ENCODE results near the gene RAB11FIP4. TPM values are rescaled to one million over a fixed set of nuclear protein-coding genes. Genes with fewer than 3 reads are reported as not detected.

RAB11FIP4 gene
- total RNA-seq, 1 experiment from 2014 or later = 48.8 TPM

DNA sequence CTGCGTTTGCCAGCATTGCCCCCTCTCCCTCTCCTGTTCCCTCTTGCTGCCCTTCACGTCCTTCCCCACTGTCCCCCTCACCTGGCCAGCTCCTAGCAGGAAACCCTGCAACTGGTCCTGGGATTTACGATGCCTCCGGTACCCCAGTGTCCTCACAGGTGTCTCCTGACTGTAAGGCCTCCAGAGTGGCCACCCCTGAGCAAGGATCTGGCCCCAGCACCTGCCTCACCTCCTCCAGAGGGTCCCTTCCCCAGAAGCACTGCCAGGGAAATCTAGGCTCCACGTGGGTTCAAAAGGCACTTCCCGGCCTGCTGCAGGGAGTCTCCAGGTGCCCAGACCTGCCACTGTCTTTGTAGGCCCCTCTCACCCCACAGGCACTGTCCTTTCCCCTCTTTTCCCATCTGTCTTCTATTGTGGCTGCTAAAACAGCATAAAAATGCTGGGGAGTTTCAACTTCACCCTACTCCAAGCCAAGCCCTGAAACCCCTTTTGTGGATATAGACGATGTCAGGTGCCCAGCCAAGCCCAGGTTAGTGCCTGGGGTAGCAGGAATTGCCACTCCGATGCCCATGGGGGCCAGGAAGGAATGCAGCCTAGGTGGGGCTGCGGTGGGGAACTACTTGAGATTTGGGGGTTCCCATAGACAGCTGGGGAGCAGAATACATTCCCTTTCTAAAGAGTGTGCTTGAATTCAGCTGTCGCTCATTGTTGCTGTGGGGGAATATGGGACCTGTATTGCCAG, 25.7 kb downstream of the RAB11FIP4 start:
- no peak for DNase-seq (ENCODE audit: low read depth, low spot score)
- in situ Hi-C loops (cut with HindIII; ENCODE audit: low pct_unique_long_range_greater_than_20kb, low sequenced_read_pairs) = no loop called here

DNA sequence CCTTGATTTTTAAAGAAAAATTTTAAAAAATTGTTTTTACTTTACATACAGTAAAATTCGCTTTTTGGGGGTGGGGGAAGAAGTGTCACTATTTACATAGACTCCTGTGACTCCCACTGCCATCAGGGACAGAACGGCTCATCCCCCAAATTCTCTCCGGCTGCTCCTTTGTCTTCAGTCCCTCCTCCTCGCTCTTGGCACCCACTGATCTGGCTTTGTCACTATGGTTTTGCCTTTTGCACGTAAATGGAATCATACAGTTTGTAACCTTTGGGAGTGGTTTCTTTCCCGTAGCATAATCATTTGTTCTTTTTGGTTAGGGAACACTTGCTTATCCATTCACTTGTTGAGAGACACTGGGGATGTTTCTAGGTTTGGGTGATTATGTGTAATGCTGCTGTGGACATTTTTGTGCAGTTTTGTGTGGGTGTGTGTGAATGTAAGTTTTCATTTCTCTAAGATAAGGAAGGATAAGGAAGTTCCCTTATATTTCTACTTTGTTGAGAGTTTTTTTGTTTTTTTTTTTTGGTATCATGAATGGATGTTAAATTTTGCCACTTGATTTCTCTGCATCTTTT, 27.4 kb downstream of the RAB11FIP4 start:
- in situ Hi-C loops (cut with HindIII; ENCODE audit: low pct_unique_long_range_greater_than_20kb, low sequenced_read_pairs) = no loop called here
- DNase-seq (ENCODE audit: low read depth, low spot score) = no peak

DNA sequence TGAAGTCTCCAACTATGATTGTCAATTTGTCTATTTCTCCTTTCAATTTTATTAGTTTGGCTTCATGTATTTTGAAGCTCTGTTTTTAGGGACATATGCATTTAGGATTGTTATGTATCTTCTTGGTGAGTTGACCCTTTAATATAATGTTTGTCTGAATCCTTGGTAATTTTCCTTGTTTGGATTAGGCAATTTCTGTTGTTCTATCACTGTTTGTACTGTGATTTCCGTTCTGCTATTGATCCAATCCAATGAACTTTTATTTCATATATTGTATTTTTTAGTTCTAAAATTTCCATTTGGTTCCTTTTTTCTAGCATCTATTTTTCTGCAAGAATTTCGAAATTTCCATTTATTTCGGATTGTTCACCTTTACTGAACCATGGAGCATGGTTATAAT, 31.0 kb downstream of the RAB11FIP4 start:
- in situ Hi-C loops (cut with HindIII; ENCODE audit: low pct_unique_long_range_greater_than_20kb, low sequenced_read_pairs) = no loop called here
- DNase-seq (ENCODE audit: low read depth, low spot score) = no peak

DNA sequence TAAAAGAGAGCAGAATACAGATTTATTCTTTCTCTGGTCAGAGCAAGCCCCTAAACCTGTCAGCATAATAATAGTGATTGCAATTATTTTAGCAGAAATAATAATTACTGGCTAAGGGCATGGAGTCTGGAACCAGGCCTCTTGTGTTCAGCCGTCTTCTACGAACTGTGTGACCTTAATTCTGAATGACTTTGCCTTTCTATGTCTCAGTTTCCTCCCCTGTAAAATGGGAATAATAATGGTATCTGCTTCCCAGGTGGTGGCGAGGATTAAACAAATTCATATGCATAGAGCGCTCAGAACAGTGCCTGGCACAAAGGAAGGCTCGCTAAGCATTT, 33.4 kb downstream of the RAB11FIP4 start:
- in situ Hi-C loops (cut with HindIII; ENCODE audit: low pct_unique_long_range_greater_than_20kb, low sequenced_read_pairs) = no loop called here
- DNase-seq (ENCODE audit: low read depth, low spot score) = no peak

DNA sequence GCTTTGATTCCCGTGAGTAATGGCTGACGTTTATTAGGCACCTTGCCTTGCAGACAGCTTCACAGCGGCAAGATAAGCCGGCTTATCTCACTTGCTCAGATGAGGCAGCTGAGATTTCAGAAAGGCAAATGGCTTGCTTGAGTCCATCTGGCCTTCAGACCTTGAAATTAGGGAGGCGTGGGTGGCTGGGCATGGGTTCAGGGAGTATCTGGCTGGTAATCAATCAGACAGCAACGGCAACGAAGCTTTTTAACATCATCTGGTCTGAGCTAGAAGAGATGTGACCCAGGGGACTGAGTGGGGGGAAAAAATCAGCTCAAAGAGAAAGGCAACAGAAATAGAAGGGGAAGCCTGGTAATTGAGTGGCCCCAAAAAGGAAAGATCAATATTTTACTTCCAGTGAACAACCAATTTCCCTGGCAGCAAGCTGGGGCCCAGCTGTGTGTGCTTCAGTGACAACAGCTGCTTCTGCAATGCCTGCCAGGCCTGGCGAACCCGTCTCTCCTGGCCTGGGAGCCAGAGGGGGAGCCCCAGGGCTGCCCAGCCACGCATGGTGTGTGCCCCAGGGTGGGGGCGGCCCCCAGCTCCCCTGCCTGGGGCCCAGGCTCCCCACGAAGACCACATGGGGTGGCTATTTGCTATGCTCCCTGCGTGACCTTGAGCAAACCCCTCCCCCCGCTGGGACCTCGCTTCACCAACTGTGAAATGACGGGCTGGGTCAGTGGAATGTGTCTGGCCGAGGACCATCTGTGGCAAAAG, 34.0 kb downstream of the RAB11FIP4 start:
- in situ Hi-C loops (cut with HindIII; ENCODE audit: low pct_unique_long_range_greater_than_20kb, low sequenced_read_pairs) = no loop called here
- no peak for DNase-seq (ENCODE audit: low read depth, low spot score)

DNA sequence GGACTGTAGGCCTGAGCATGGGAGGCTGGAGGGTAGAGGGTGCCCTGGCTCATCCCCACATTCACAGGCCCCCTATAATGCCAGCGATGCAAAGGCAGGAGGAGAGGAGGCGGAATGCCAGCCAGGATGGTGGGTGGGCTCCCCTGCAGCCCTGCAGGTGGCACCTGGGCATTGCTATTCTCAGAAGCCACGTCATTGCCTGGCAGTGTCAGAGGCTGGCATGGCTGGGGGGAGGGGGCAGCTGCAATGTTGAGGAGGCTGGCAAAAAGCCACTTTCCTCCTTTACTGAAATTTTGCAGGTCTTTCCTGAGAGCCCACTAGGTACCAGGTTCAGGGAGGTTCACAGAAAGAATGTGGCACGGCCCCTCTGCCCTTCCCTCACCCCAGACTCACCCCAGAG, 36.2 kb downstream of the RAB11FIP4 start:
- in situ Hi-C loops (cut with HindIII; ENCODE audit: low pct_unique_long_range_greater_than_20kb, low sequenced_read_pairs) = no loop called here
- DNase-seq (ENCODE audit: low read depth, low spot score) = no peak

DNA sequence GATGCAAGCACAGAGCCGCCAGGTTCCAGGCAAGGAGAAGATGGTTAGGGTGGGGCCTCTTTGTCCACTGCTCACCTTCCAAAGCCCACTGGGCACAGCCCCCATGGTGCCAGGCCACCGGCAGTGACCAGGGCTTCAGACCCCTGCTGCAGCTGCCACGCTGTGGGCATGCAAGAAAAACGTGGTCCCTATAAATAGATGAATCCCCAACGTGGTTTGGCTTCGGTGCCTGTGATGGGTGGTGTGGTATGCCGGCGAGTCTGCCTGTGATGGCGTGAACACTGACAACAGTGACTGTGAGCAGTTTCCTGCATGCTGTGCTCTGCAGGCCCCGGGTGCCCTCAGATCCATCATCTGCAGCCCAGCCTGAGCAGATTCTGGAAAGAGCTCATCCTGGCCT, 36.6 kb downstream of the RAB11FIP4 start:
- no peak for DNase-seq (ENCODE audit: low read depth, low spot score)
- in situ Hi-C loops (cut with HindIII; ENCODE audit: low pct_unique_long_range_greater_than_20kb, low sequenced_read_pairs) = no loop called here

DNA sequence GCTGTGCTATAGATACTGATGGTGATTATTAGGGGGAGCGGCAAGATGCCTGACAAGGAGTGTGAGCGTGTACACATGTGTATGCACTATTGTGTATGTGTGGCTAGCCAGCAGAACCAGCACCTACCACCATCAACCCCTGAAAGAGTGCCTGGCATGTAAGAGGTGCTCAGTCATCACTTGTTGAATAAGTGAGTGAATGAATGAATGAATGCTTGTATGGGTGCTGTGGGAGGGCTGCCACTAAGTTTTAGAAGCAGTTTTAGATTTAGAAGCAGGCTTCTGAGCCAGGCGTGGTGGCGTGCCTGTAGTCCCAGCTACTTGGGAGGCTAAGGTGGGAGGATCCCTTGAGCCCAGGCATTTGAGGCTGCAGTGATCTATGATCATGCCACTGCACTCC, 37.0 kb downstream of the RAB11FIP4 start:
- DNase-seq (ENCODE audit: low read depth, low spot score) = no peak
- in situ Hi-C loops (cut with HindIII; ENCODE audit: low pct_unique_long_range_greater_than_20kb, low sequenced_read_pairs) = no loop called here

DNA sequence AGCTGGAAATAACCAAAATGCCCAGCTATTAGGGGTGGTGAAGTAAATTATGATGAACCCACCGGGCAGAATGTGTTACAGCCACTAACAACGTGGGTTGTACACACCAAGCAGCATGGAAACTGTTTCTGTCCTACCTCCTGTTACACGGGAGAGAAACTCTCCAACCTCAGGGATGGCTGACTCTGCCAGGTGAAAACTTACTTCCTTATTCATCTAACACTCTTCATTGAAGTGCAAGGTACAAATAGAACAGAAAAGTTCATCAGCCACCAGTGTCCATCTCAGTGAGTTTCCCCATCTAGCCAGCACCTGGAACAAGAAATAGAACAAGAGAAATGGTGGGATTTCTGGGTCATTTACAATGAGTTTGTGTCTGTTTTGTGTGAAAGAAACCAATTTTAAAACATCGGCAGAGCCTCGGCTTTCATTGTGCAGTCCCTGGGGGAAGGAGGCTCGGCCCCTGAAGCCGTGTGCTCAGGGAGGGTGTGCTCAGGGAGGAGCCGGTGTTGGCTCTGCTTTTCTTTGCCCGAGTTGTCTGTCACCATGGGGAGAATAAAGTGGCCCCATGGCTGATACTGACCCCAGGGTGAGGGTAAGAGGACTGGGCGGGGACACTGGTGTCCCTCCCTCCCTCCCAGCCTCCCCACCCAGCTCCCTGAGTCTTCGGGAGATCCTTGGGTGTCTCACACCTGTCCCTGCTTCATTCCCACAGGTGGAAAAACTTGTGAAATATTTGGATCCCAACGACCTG, 39.8 kb downstream of the RAB11FIP4 start:
- DNase-seq (ENCODE audit: low read depth, low spot score) = no peak
- in situ Hi-C loops (cut with HindIII; ENCODE audit: low pct_unique_long_range_greater_than_20kb, low sequenced_read_pairs) = no loop called here

DNA sequence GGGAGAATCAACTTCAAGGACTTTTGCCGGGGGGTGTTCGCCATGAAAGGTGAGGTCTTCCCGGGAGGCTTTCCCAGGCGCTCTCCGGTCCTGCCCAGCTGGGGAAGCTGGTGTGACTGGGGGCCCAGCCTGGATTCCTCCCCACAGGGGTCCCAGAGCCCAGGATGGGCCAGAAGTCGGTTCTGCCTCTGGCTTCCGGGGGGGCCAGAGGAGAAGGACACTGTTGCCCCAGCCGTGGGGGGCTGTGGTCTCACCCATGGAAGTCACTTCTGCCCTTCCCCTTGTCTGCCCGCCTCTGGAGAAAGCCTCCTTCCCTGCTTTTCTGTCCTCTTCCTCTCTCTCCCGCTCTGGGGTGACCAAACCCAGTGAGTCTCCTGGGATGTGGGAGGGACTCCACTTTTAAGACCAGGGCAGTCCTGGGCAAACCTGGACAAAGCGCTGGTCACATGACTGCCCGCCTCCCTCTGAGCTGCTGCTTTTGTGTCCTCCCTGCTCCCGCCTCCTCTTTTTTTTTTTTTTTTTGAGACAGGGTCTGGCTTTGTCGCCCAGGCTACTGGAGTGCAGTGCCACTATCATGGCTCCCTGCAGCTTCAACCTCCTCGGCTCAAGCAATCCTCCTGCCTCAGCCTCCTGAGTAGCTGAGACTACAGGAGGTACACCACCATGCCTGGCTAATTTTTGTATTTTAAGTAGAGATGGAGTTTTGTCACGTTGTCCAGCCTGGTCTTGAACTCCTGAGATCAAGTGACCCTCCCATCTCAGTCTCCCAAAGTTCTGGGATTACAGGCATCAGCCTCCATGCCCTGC, 40.6 kb downstream of the RAB11FIP4 start:
- in situ Hi-C loops (cut with HindIII; ENCODE audit: low pct_unique_long_range_greater_than_20kb, low sequenced_read_pairs) = no loop called here

DNA sequence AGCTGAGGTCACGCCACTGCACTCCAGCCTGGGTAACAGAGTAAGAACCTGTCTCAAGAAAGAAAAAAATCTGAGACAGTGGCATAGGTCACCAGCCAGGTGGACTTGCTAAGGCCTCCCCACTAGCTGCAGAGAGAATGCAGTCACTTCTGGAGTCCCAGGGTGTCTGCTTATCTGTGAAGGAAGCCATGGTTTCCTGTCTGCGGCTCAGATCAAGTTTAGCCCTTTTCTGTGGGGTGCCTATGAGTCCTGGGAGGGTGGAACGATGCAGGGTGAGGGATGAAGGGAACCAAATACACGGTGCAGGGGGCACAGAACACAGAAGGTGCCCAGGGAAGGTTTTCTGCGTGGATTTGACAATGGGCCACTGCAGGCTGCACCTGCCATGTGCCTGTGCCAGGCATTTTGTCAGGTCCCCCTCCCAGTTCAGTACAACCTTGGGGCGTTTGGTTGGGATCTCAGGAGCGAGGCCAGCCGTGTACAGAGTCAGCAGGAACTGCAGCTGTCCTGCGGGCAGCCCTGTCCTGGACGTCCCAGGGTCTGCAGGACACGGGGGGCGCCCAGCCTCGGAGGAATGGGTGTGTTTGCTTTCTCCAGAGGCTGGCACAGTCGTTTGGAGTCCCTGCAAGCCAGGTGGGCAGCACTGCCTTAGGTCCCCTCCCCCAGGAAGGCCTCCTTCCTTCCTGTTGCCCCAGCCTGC, 41.8 kb downstream of the RAB11FIP4 start:
- in situ Hi-C loops (cut with HindIII; ENCODE audit: low pct_unique_long_range_greater_than_20kb, low sequenced_read_pairs) = no loop called here
- DNase-seq (ENCODE audit: low read depth, low spot score) = no peak

More for the DNA sequence above, 40.6 kb downstream of the RAB11FIP4 start:
- DNase-seq (ENCODE audit: low read depth, low spot score) = peak; percentile 12

DNA sequence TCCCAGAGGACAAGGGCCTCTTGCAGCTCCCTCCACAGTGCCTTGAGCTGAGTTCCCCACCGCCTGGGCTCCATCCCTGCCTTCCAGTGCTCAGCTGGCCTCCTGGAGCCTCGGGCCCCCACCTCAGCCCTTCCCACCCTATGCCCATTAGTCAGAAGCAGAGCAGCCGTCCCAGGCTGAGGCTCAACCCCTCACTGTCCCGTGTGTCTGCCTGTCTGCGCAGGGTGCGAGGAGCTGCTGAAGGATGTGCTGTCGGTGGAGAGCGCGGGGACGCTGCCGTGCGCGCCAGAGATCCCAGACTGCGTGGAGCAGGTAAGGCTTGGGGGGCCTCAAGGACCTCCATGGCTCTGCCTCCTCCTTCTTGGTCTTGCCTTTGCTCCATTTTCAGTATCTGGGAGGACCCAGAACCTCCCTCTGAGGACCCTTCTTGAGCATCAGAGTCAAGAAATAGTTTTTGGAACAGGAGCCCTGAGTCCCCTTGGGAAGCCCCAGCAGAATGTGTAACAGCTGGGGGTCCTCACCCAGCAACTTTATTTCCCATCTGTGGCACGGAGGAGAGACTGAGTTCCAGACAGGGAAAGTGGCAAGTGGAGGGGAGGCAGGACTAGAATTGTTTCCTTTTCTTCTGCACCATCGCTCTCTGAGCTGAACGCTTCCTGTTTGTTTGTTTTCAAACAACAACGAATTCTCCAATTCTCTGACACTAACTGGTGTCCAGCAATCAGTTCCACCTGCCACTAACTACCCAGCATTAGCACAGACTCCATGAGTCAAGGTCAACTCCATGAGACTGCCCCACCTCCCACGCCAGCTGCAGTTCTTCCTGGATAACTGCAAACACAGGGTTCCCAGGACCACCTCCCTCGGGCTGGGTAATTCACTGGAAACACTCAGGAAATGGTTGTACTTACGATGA, 42.6 kb downstream of the RAB11FIP4 start:
- in situ Hi-C loops (cut with HindIII; ENCODE audit: low pct_unique_long_range_greater_than_20kb, low sequenced_read_pairs) = no loop called here
- DNase-seq (ENCODE audit: low read depth, low spot score) = no peak

DNA sequence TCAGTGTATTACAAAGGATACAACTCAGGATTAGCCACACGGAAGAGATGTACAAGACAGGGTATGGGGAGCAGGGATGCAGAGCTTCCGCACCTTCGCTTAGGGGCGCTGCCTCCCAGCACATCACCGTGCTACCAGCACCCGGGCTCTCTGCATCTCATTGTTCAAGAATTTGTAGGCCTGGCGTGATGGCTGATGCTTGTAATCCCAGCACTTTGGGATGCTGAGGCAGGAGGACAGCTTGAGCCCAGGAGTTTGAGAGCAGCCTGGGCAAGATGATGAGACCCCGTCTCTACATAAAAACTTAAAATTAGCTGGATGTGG, 43.2 kb downstream of the RAB11FIP4 start:
- no peak for DNase-seq (ENCODE audit: low read depth, low spot score)
- in situ Hi-C loops (cut with HindIII; ENCODE audit: low pct_unique_long_range_greater_than_20kb, low sequenced_read_pairs) = no loop called here

DNA sequence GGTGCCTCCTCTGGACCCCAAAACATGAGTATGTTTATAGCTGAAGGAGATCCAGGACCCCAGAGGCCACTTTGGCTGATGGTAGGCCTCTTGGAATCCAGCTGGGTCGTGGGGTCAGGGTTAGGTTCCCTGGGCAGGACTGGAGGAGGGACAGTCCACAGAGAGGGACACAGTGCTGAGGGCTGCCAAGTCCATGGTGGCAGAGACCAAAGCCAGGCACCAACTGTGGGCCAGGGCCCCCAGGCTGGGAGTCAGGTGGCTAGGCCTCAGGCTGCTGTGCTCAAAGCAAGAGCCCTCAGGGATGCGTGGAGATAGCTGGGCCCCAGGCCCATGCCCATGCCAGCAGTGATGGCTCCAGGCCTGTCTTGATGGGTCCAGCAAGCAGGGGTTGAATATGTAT, 44.1 kb downstream of the RAB11FIP4 start:
- DNase-seq (ENCODE audit: low read depth, low spot score) = no peak
- in situ Hi-C loops (cut with HindIII; ENCODE audit: low pct_unique_long_range_greater_than_20kb, low sequenced_read_pairs) = no loop called here

DNA sequence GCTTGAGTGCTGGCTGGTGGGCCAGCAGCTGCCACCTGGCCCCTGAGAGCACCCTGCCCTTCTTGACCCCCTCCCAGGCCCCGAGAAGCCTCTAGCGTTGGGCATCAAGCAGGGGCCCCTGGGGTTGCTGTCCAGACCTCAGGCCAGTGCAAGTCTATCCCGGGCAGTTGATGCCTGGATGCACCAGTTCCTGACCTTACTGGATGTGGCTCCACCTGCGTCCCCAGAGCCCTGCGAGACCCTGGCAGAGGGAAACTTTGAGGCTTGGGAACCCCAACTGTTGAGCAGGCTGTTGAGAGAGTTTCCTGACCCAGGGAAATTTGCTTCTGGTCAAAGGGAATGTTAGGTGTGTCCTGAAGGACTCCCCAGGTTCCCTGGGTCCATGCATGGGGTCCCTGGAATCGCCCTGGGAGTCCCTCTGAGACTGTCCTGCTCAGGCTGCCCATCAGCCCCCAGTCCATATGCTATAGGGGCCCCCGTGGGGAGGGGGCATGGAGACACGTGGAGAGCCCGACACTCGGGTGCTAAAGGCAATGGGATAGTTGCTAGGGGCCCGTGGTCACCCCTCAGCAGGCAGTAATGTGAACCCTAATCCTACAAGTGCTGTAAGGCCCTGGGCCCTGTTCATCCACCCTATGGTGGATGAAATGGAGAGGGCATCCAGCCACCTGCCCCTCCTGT, 46.4 kb downstream of the RAB11FIP4 start:
- in situ Hi-C loops (cut with HindIII; ENCODE audit: low pct_unique_long_range_greater_than_20kb, low sequenced_read_pairs) = no loop called here
- no peak for DNase-seq (ENCODE audit: low read depth, low spot score)

DNA sequence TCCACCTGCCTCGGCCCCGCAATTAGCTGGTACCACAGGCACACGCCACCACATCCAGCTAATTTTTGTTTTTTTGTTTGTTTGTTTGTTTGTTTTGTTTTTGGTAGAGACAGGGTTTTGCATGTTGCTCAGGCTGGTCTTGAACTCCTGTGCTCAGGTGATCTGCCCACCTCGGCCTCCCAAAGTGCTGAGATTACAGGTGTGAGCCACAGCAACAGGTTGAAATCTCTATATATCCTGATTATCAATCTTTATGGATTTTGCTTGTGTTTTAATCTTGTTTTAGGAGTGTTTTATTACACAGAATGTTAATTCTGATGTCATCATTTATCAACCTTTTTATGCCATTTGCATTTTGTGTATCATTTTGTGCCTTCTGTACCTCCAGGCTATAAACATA, 48.2 kb downstream of the RAB11FIP4 start:
- in situ Hi-C loops (cut with HindIII; ENCODE audit: low pct_unique_long_range_greater_than_20kb, low sequenced_read_pairs) = no loop called here
- no peak for DNase-seq (ENCODE audit: low read depth, low spot score)
